ENCODE results near the gene DLG1.

GRCh38 chr3:197293605-197294237 is 4.7 kb downstream of the DLG1 start:
- TF ChIP-seq CTCF (IDR thresholded peaks at IDR 0.05) (no peak), EP300 (IDR thresholded peaks at IDR 0.05; ENCODE audit: low read depth) (no peak)

Data from transverse colon (tissue), 3 donors.